Liver (tissue), 9 donors: Measurements from ENCODE around the gene MMP25. TPM values are rescaled to one million over a fixed set of nuclear protein-coding genes. Genes with fewer than 3 reads are reported as not detected.

Experiments
- DNase-seq: peaks from one replicate; pipeline ENCODE4 v3.0.0-alpha.2; 2017; ENCODE audit warnings: low spot score
- H3K27ac ChIP-seq, 2 donors: one replicate each; pipeline ENCODE4 v1.7.0; 2013; ENCODE audit warnings: inconsistent platforms in 2 of 2, low read length in 2 of 2, control low read depth in 1 of 2, low read depth in 1 of 2, mild to moderate bottlenecking in 1 of 2
- H3K27me3 ChIP-seq, 4 donors: one replicate each; pipeline versions ENCODE4 v1.6.1 to v1.7.0; 2013; ENCODE audit warnings: low read length in 3 of 4, inconsistent platforms in 1 of 4, mild to moderate bottlenecking in 1 of 4, moderate library complexity in 1 of 4; ENCODE audit not compliant: control insufficient read depth in 4 of 4, insufficient read depth in 4 of 4
- H3K36me3 ChIP-seq, 4 donors: one replicate each; pipeline versions ENCODE4 v1.6.1 to v1.7.0; 2013; ENCODE audit warnings: low read length in 3 of 4, mild to moderate bottlenecking in 3 of 4, low read depth in 1 of 4, moderate library complexity in 1 of 4; ENCODE audit not compliant: control insufficient read depth in 4 of 4, insufficient read depth in 3 of 4
- H3K4me1 ChIP-seq, 4 donors: one replicate each; pipeline versions ENCODE4 v1.6.1 to v1.7.0; 2013; ENCODE audit warnings: low read length in 3 of 4, mild to moderate bottlenecking in 3 of 4, moderate library complexity in 1 of 4; ENCODE audit not compliant: control insufficient read depth in 4 of 4, insufficient read depth in 4 of 4
- H3K4me3 ChIP-seq, 3 donors: one replicate each; pipeline versions ENCODE4 v1.6.1 to v1.7.0; 2013; ENCODE audit warnings: low read length in 3 of 3, control low read depth in 1 of 3, low read depth in 1 of 3, mild to moderate bottlenecking in 1 of 3
- H3K9ac ChIP-seq, 2 donors: one replicate each; pipeline ENCODE4 v1.7.0; 2013; ENCODE audit warnings: low read length in 2 of 2, mild to moderate bottlenecking in 2 of 2, moderate library complexity in 2 of 2, control low read depth in 1 of 2, low read depth in 1 of 2
- H3K9me3 ChIP-seq, 4 donors: one replicate each; pipeline versions ENCODE4 v1.6.1 to v1.7.0; 2013; ENCODE audit warnings: low read length in 3 of 4; ENCODE audit not compliant: control insufficient read depth in 4 of 4
- CTCF ChIP-seq: fragments of 150-350 bp; IDR thresholded peaks from 2 replicates; pipeline ENCODE4 v1.5.1; 2017; ENCODE audit warnings: improper control_type of control experiment, low read depth, low read length; ENCODE audit not compliant: missing input control
- FOXA2 ChIP-seq: IDR thresholded peaks from 2 replicates; pipeline ENCODE4 v1.6.1; 2016; ENCODE audit warnings: antibody characterized with exemption
- GABPA ChIP-seq, 2 donors: IDR thresholded peaks in 1 of 2; conservative IDR thresholded peaks in 1 of 2; 2 replicates each; pipeline ENCODE4 v1.6.1; 2016; ENCODE audit warnings: antibody characterized with exemption in 2 of 2, mild to moderate bottlenecking in 1 of 2, moderate library complexity in 1 of 2
- HNF4G ChIP-seq: IDR thresholded peaks from 2 replicates; pipeline ENCODE4 v1.6.1; 2016; ENCODE audit warnings: antibody characterized with exemption
- NR2F2 ChIP-seq: IDR thresholded peaks from 2 replicates; pipeline ENCODE4 v1.6.1; 2016; ENCODE audit warnings: antibody characterized with exemption
- RXRA ChIP-seq, 2 donors: IDR thresholded peaks; 2 replicates each; pipeline ENCODE4 v1.6.1; 2017 to 2018; ENCODE audit warnings: antibody characterized with exemption in 2 of 2, mild to moderate bottlenecking in 1 of 2
- TAF1 ChIP-seq: conservative IDR thresholded peaks from 2 replicates; pipeline ENCODE4 v1.6.1; 2016; ENCODE audit warnings: antibody characterized with exemption, mild to moderate bottlenecking
- WGBS: extraction: QIAGEN DNeasy Blood & Tissue Kit; methylation state at CpG from one replicate; pipeline ENCODE4 v1.1.7; 2013; 5-methylcytosine and 5-hydroxymethylcytosine counted together
- polyA plus RNA-seq, 2 donors: library from polyadenylated mRNA; stranded (reverse) in 1 of 2; unstranded in 1 of 2; fragments of 200-250 nt in 1 of 2; fragments of >200 nt in 1 of 2; fragmentation: Nextera tagmentation in 1 of 2; extraction: Ambion mirVana in 1 of 2; gene quantifications; one replicate each; pipeline versions ENCODE4 v1.2.1 to v1.2.3, GENCODE V29; 2013 to 2015
- total RNA-seq, 2 donors: library from RNA; depleted of rRNA; stranded (reverse); fragments of >200 nt; gene quantifications; one replicate each; pipeline ENCODE4 v1.2.3, GENCODE V29; 2014
- TF ChIP-seq, protein P1 (sequence below): IDR thresholded peaks from 2 replicates; pipeline ENCODE4 v1.6.1; 2016; ENCODE audit warnings: antibody characterized with exemption
- TF ChIP-seq, protein P2 (sequence below): IDR thresholded peaks from 2 replicates; pipeline ENCODE4 v1.6.1; 2016; ENCODE audit warnings: antibody characterized with exemption
- donor health status: healthy.
- donor health status: healthy.
- donor health status: healthy.
- donor health status: healthy.
- donor health status: healthy.

Gene MMP25
- total and polyA plus RNA-seq, 4 donors = 0.47 to 2.7 (median 0.96) TPM

DNA sequence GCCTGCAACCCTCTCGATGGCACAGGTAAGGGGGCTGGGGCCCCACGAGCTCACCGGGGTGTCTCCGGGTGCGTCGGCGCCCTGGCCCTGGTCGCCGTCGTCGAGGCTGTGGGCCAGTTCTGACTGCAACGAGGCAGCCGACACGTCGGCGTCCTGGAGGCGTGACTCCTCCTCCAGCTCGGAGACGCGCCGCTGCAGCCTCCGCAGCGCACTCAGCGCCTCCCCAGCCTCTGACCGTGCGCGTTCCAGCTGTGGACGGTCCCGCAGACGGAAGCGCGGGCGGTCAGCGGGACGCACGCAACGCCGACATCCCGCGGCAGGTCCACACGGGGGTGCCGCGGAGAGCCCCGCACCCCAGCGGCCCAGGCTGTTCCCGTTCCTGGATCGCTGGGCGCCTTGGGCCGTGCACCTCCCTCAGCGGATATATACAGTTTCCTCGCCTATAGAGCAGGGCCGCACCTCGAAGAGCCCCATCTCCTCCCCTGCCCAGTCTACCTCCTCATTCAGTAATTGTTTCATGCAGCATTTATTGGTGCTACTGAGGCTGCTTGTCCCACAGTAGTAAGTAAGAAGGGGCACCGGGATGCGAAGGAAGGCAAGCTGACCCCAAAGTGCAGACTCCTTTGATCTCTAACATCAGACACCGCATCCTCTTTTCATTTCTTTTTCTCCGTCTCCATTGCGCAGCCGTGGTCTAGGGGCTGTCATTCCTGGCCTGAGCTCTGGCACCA lies 16.7 kb upstream of the MMP25 start (continued):
- TF ChIP-seq CTCF (no peak), HNF4G (no peak)
- TF ChIP-seq, protein P1, sequence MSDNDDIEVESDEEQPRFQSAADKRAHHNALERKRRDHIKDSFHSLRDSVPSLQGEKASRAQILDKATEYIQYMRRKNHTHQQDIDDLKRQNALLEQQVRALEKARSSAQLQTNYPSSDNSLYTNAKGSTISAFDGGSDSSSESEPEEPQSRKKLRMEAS = no peak

- no peak for DNase-seq
- peaks cover 0 to 21% (median 6%) of the 10 kb centered on the region in 4 donors for H3K4me1 ChIP-seq
- H3K36me3 ChIP-seq = peaks cover 0 to 14% (median 3%) of the 10 kb centered on the region in 4 donors
- TF ChIP-seq NR2F2 (no peak), FOXA2 (no peak), GABPA (IDR thresholded peaks at IDR 0.05 in 1 of 2, conservative IDR thresholded peaks at IDR 0.05 in 1 of 2) (no peak), HNF4G (no peak)
- TF ChIP-seq, protein P2, sequence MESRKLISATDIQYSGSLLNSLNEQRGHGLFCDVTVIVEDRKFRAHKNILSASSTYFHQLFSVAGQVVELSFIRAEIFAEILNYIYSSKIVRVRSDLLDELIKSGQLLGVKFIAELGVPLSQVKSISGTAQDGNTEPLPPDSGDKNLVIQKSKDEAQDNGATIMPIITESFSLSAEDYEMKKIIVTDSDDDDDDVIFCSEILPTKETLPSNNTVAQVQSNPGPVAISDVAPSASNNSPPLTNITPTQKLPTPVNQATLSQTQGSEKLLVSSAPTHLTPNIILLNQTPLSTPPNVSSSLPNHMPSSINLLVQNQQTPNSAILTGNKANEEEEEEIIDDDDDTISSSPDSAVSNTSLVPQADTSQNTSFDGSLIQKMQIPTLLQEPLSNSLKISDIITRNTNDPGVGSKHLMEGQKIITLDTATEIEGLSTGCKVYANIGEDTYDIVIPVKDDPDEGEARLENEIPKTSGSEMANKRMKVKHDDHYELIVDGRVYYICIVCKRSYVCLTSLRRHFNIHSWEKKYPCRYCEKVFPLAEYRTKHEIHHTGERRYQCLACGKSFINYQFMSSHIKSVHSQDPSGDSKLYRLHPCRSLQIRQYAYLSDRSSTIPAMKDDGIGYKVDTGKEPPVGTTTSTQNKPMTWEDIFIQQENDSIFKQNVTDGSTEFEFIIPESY = no peak
- H3K27ac ChIP-seq = no peak overlapping the region
- H3K9me3 ChIP-seq = no peaks in the 10 kb centered on the region
- no peak overlapping the region for H3K4me3 ChIP-seq
- no peak overlapping the region for H3K9ac ChIP-seq
- 83% methylated on average over 33 of the region's 33 CpGs for WGBS
- peaks cover 0 to 5% (median 2%) of the 10 kb centered on the region in 4 donors for H3K27me3 ChIP-seq
These were observed 15.8 kb upstream of the MMP25 start for GRCh38 chr16:3030222-3031212.

DNA sequence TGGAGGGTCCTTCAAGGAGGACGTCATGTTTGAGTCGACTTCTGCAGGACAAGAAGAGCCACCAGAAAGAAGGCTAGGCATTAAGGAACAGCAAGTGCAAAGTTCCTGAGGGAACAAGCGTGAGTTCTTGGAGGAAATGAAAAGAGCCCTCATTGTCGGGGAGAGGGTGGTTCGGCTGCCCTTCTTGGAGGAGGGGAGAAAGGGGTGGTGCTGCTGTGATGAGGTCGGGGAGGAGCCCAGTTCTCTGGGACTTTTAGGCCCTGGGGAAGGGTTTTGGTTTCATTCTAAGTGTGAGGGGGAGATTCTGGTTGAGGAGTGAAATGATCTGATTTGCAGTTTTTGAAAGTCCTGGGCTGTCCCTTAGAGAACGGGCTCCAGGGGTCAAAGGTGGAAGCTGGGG lies 13.7 kb upstream of the MMP25 start:
- Histone ChIP-seq H3K27ac (no peak overlapping the region), H3K9ac (no peak overlapping the region), H3K9me3 (no peaks in the 10 kb centered on the region), H3K27me3 (peaks cover 0 to 7% (median 5%) of the 10 kb centered on the region in 4 donors), H3K36me3 (no peaks in the 10 kb centered on the region), H3K4me1 (peaks cover 0 to 23% (median 6%) of the 10 kb centered on the region in 4 donors), H3K4me3 (no peak overlapping the region)
- no peak for DNase-seq
- 38% methylated on average over 7 of the region's 7 CpGs for WGBS
- no peak for TF ChIP-seq RXRA (IDR thresholded peaks at IDR 0.05)
- TF ChIP-seq TAF1 = no peak
- TF ChIP-seq NR2F2 = no peak
